ENCODE data around the gene CHRM5. TPM values are rescaled to one million over a fixed set of nuclear protein-coding genes. Genes with fewer than 3 reads are reported as not detected.

The CHRM5 gene
- total and polyA plus RNA-seq, 2 donors (not counting 1 experiment from before 2014, with no cell fraction given), result not detected

DNA sequence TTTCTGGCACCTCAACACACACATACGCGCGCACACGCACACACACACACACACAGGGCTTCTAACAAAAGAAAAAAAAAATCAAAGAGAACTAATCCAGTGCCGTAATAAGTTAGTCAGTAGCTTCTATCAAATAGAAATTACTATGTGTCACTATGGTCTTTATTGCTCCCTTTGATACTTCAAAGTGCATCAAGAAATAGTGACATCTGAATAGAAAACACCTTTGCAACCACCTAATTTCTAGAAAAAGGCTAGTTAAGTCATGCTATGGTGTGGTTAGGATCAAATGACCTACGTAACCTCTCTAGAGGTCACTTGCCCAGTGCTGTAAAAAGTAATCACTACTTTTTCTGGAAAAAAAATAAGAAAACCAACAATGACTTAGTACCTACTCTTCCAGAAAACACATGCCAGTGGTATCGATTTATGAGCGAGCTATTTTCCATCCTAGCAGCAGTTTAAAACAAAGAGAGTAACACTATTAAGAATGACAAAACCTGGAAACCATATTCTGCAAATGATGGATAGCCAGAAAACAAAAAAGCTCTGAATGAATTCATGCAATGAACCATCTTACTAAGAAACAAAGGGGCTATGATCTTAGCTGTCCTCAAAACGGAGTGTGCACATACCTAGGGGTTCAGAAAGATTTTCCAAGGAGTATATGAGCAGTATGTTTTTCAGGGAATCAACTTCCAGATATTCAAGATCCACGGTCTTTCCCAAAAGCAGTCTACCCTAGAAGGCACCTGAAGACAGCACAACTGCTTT, 63.9 kb downstream of the CHRM5 start:
- no peak overlapping the region for H2AFZ ChIP-seq (ENCODE audit: insufficient read depth, low read depth, low read length, poor library complexity, severe bottlenecking)
- no peak overlapping the region for H3K4me3 ChIP-seq (ENCODE audit: control extremely low read depth in 1 of 5, extremely low read depth in 1 of 5, insufficient read depth in 1 of 5, low read depth in 2 of 5, low read length in 4 of 5)
- intact Hi-C loops (cut with micrococcal nuclease), result no loop called here
- no peaks in the 10 kb centered on the region for H3K27me3 ChIP-seq (replicated peaks in 1 of 4; ENCODE audit: control extremely low read depth in 1 of 4, control insufficient read depth in 3 of 4, insufficient read depth in 4 of 4, low read length in 3 of 4)
- Mint-ChIP-seq H3K27ac (no peak overlapping the region), H3K9me3 (ENCODE audit: insufficient read depth) (no peaks in the 10 kb centered on the region), H3K4me1 (no peaks in the 10 kb centered on the region), H3K27me3 (no peaks in the 10 kb centered on the region), H3K4me3 (no peak overlapping the region)
- ATAC-seq (ENCODE audit: low read depth) (no peak), DNase-seq (no peak)
- no peak overlapping the region for H3K27ac ChIP-seq (ENCODE audit: low read length in 2 of 2)
- no peaks in the 10 kb centered on the region for H4K20me1 ChIP-seq (ENCODE audit: control insufficient read depth, insufficient read depth, low read length, poor library complexity, severe bottlenecking)
- peaks cover 26% of the 10 kb centered on the region for H3K79me2 ChIP-seq (ENCODE audit: control insufficient read depth, insufficient read depth, low read length)
- H3K9ac ChIP-seq (ENCODE audit: low read length), result no peak overlapping the region
- WGBS (ENCODE audit: insufficient coverage), result 100% methylated on average over 2 of the region's 10 CpGs
- H3K4me1 ChIP-seq (ENCODE audit: control insufficient read depth in 2 of 2, insufficient read depth in 2 of 2, low read length in 2 of 2), result no peaks in the 10 kb centered on the region
- peaks cover 0 to 11% (median 1%) of the 10 kb centered on the region in 3 donors for H3K9me3 ChIP-seq (ENCODE audit: control extremely low read depth in 1 of 3, control insufficient read depth in 2 of 3, insufficient read depth in 1 of 3, low read length in 2 of 3)
- ChIA-PET CTCF (no interaction called here), POLR2A (no interaction called here)
- H3K4me2 ChIP-seq (replicated peaks; ENCODE audit: low read depth, low read length, poor library complexity, severe bottlenecking), result no peak overlapping the region
- H3K36me3 ChIP-seq (replicated peaks in 1 of 2; ENCODE audit: control extremely low read depth in 1 of 2, control insufficient read depth in 1 of 2, extremely low read depth in 1 of 2, insufficient read depth in 2 of 2, low read length in 1 of 2), result no peaks in the 10 kb centered on the region
- TF ChIP-seq, protein P1, sequence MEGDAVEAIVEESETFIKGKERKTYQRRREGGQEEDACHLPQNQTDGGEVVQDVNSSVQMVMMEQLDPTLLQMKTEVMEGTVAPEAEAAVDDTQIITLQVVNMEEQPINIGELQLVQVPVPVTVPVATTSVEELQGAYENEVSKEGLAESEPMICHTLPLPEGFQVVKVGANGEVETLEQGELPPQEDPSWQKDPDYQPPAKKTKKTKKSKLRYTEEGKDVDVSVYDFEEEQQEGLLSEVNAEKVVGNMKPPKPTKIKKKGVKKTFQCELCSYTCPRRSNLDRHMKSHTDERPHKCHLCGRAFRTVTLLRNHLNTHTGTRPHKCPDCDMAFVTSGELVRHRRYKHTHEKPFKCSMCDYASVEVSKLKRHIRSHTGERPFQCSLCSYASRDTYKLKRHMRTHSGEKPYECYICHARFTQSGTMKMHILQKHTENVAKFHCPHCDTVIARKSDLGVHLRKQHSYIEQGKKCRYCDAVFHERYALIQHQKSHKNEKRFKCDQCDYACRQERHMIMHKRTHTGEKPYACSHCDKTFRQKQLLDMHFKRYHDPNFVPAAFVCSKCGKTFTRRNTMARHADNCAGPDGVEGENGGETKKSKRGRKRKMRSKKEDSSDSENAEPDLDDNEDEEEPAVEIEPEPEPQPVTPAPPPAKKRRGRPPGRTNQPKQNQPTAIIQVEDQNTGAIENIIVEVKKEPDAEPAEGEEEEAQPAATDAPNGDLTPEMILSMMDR (IDR thresholded peaks at IDR 0.05), result no peak
- no peak for TF ChIP-seq EZH2 (IDR thresholded peaks at IDR 0.05; ENCODE audit: borderline replicate concordance, insufficient read depth, low read depth, low read length, poor library complexity, severe bottlenecking)

Measured in B cell (primary cell).